Right cardiac atrium (tissue), 5 donors: ENCODE data around the gene PLXNA2. TPM values are rescaled to one million over a fixed set of nuclear protein-coding genes. Genes with fewer than 3 reads are reported as not detected.
A peak's percentile ranks its signal among the peaks of the same experiment; 100 is the strongest.

Experiments used
- ATAC-seq, 2 donors: fragments of 200-7000 bp; cut with Tn5 transposase; one replicate each; pipeline versions ENCODE4 v1.8.0 to v1.9.1; 2020; ENCODE audit warnings: moderate library complexity in 2 of 2, mild to moderate bottlenecking in 1 of 2
- DNase-seq, 3 donors: peaks; one replicate each; pipeline ENCODE4 v3.0.0-alpha.2; 2020
- H3K27ac ChIP-seq: one replicate; pipeline ENCODE4 v1.5.1; 2013; ENCODE audit warnings: mild to moderate bottlenecking, low read length, control low read depth, moderate library complexity
- H3K27me3 ChIP-seq: one replicate; pipeline ENCODE4 v1.6.1; 2013; ENCODE audit not compliant: control insufficient read depth, insufficient read depth
- H3K4me1 ChIP-seq: one replicate; pipeline ENCODE4 v1.6.1; 2013; ENCODE audit warnings: low read length; ENCODE audit not compliant: control insufficient read depth, insufficient read depth
- H3K4me3 ChIP-seq: one replicate; pipeline ENCODE4 v1.5.1; 2013; ENCODE audit warnings: low read length, control low read depth
- H3K9me3 ChIP-seq: one replicate; pipeline ENCODE4 v1.6.1; 2013; ENCODE audit warnings: low read length; ENCODE audit not compliant: control insufficient read depth
- WGBS: extraction: QIAGEN DNeasy Blood & Tissue Kit; methylation state at CpG from one replicate; pipeline ENCODE4 v1.1.7; 2013; 5-methylcytosine and 5-hydroxymethylcytosine counted together
- intact Hi-C, 4 donors: fragments of 100-400 bp; cut with DNase I; formaldehyde crosslinking; loops; one replicate each; pipeline versions ENCODE4 v1.11.0 to v1.14.0; 2022 to 2023
- polyA plus RNA-seq: library from polyadenylated mRNA; stranded (reverse); fragments of 200-250 nt; gene quantifications from one replicate; pipeline ENCODE4 v1.2.3, GENCODE V29; 2013
- total RNA-seq, 4 donors: library from RNA; stranded (reverse); fragmentation: NEBNext Ultra II Directional; extraction: Animal tissue kit (Norgen Biotek cat#: 25700); gene quantifications; one replicate each; pipeline ENCODE4 v1.2.1, GENCODE V29; 2021
- donor health status: healthy with polysubstance abuse.
- donor health status: DM: no; HTN: yes; CAD: no.
- donor health status: DM: no; HTN: no; CAD: no.
- donor health status: DM: no; HTN: yes; CAD: no; lungs with severe emphysema.
- donor health status: DM: yes; HTN: yes; CAD: no.

PLXNA2 gene
- total and polyA plus RNA-seq, 5 donors, result 7.3 to 26.6 (median 16.4) TPM

DNA sequence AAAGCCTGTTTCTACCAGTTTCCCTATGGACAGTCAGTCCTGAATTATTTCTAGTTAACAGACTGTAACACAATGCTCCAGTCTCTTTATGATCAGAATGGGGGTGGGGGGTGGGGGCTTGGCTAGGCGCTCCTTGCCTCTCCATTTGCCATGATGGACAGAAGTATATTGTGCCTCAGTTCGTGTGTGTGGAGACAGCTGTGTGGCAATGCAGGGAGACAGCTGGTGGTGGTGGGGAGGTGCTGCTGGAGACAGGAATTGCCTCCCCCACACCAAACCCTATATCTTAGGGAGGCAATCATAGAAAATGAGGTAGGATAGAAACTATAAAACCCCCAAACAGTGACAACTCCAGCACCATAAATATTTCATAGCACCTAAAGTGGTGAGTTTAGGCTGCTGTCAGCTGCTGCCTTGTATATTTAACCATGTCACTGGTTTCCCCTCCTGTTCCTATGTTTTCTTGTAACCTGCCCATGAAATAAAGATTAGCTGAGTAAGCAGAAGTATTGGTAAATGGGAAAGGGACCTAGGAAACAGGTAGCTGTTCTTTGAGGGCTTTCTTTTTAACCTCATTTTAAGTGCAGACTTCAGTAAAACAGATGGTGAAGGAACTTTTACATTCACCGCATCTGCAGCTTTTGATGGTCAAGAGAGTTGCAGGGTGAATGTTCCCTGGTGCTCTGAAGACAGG is 3.4 kb downstream of the PLXNA2 start:
- H3K9me3 ChIP-seq, result no peaks in the 10 kb centered on the region
- intact Hi-C loops, result loop anchor here (5.0 to 10.0 kb wide), 5 partner anchors 86 to 216 kb away; no protein-coding TSS in a partner anchor
- ATAC-seq (no peak), DNase-seq (no peak)
- WGBS, result 67% methylated on average over 3 of the region's 3 CpGs
- H3K4me3 ChIP-seq, result peak overlapping the region; percentile 96
- H3K27me3 ChIP-seq, result no peaks in the 10 kb centered on the region
- H3K4me1 ChIP-seq, result peaks cover 19% of the 10 kb centered on the region
- H3K27ac ChIP-seq, result no peak overlapping the region

- Histone ChIP-seq H3K27me3 (no peaks in the 10 kb centered on the region), H3K4me3 (no peak overlapping the region), H3K4me1 (peaks cover 27% of the 10 kb centered on the region), H3K9me3 (no peaks in the 10 kb centered on the region), H3K27ac (peak overlapping the region; percentile 25)
- intact Hi-C loops, result loop anchor here (5.0 to 10.0 kb wide), 6 partner anchors 37 to 215 kb away; no protein-coding TSS in a partner anchor
- ATAC-seq (no peak), DNase-seq (no peak)
- WGBS, result 69% methylated on average over 10 of the region's 10 CpGs
These were observed 4.5 kb downstream of the PLXNA2 start for GRCh38 chr1:208239473-208240381.

GRCh38 chr1:208238710-208239472 is 5.3 kb downstream of the PLXNA2 start:
- DNase-seq (peak in 1 of 3 donors; percentile 73), ATAC-seq (peak; percentile 24 to 43)
- 36% methylated on average over 9 of the region's 9 CpGs for WGBS
- H3K4me1 ChIP-seq, result peaks cover 32% of the 10 kb centered on the region
- no peaks in the 10 kb centered on the region for H3K9me3 ChIP-seq
- intact Hi-C loops, result loop anchor here in 1 of 4 donors (5.0 kb wide), 1 partner anchor 37 kb away; no protein-coding TSS in a partner anchor
- H3K27me3 ChIP-seq, result no peaks in the 10 kb centered on the region
- no peak overlapping the region for H3K4me3 ChIP-seq
- H3K27ac ChIP-seq, result no peak overlapping the region

DNA sequence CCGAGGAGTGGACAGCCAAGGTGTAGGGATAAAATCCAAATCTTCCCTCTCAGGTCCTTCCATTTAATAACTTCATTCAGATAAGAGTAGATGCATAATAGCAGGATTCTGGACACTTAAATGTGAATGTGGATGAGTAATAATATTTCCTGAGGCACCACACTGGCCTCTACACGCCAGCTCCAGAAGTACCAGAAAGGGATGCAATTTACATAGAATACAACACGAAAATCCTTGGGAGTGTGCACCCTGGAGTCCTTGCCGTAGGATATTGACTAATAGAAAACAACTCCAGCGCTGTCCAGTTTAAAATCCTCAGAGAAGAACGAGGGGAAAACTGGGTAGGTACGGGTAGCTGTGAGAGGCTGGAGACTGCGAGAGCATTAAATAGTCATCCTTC is 6.9 kb downstream of the PLXNA2 start:
- no peak overlapping the region for H3K27ac ChIP-seq
- DNase-seq (no peak), ATAC-seq (no peak)
- no peaks in the 10 kb centered on the region for H3K27me3 ChIP-seq
- 70% methylated on average over 8 of the region's 8 CpGs for WGBS
- no peaks in the 10 kb centered on the region for H3K9me3 ChIP-seq
- H3K4me1 ChIP-seq, result peaks cover 41% of the 10 kb centered on the region
- intact Hi-C loops, result loop anchor here in 1 of 4 donors (5.0 kb wide), 1 partner anchor 35 kb away; no protein-coding TSS in a partner anchor
- H3K4me3 ChIP-seq, result no peak overlapping the region

DNA sequence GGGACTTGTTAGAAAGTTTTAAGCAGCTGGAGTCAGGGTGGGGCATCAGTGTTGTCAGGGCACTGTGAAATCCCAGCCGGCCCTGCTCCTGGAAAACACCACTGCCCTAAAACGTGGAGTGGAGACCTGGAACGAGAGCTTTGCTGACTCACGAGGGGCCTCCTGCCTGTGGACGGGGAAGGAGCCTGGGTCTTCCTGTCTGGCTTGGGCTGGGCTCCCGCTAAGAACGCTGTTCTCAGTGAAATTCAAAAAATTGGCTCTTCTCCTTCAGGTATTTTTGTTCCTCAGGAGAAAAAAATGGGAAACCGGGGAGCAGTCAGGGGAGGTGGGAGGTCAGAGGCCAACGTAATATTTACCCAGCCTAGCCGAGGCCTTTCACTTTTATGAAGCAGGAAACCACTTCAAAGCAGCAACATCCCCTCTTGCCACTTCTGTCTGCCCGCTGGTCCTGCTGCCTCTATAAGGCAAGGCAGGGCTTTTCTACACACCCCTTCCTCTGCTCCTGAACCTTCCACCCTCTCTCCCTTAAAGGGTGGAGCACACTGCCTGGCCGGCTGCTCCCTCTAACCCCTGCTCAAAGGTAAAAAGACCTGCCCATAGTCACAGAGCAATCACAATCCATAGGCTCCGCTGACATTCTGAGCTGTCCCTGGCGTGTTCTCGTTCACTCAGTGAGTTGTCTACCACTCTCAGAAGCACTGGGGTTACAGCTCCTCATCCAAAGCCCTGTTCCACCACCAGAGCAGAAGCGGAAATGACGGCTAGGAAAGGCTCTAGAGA is 8.0 kb downstream of the PLXNA2 start:
- Histone ChIP-seq H3K27ac (peak overlapping the region; percentile 83), H3K9me3 (no peaks in the 10 kb centered on the region), H3K4me3 (no peak overlapping the region), H3K27me3 (no peaks in the 10 kb centered on the region), H3K4me1 (peaks cover 41% of the 10 kb centered on the region)
- WGBS, result 48% methylated on average over 17 of the region's 17 CpGs
- DNase-seq (peak; percentile 79 to 86 (median 80)), ATAC-seq (peak; percentile 69 to 87)
- intact Hi-C loops, result loop anchor here in 1 of 4 donors (5.0 kb wide), 1 partner anchor 34 kb away; no protein-coding TSS in a partner anchor

DNA sequence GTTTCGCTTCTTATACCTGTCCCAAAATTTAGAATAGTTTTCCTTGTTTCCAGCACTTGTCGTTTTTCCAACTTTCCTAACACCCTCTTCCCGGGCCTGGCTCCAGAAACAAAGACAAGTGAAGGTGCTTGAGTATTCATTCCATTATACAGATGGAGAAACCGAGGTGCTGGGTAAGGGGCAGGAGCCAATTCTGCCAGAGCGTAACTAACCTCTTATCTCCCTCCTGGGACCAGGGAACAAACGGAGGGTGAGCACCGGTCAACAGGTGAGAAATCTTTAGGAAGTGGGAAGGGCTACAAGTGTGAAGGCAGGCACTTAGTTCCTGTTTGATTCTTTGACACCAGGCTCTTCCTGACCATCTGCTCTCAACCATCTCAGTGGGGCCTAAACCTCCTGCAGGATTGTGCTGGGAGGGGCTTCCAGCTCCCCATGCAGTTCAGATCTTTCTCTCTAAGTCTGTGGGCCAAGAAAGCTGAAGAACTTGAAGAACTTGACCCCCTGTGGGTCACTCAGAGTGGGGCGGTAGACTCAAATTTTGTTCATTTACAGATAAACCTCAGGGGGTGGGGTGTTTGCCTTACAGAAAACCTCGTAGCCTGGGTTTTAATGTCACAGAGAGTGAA is 8.7 kb downstream of the PLXNA2 start:
- 72% methylated on average over 9 of the region's 9 CpGs for WGBS
- Histone ChIP-seq H3K9me3 (no peaks in the 10 kb centered on the region), H3K27me3 (no peaks in the 10 kb centered on the region), H3K27ac (peak overlapping the region; percentile 83), H3K4me1 (peaks cover 45% of the 10 kb centered on the region), H3K4me3 (no peak overlapping the region)
- ATAC-seq (no peak), DNase-seq (no peak)
- intact Hi-C loops, result loop anchor here in 1 of 4 donors (5.0 kb wide), 1 partner anchor 33 kb away; no protein-coding TSS in a partner anchor

DNA sequence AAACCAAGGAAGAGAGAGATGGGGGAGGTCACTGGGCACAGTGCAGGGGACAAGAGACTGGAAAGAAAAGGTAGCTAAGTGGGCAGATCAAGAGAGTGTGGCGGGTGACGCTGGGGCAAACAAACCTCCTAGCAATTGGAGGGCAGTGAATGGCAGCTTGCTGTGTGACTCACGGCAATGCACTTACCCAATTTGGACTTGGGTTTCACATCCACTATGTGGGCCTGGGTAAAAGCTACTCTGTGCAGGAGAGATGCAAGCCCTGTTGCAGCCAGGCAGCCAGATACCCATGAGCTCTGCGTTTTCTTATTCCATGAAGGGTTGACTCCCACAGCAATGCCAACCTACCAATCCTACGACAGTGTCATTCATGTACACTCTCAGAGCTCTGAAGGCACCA is 9.5 kb downstream of the PLXNA2 start:
- no peaks in the 10 kb centered on the region for H3K27me3 ChIP-seq
- intact Hi-C loops, result loop anchor here in 1 of 4 donors (5.0 kb wide), 1 partner anchor 32 kb away; no protein-coding TSS in a partner anchor
- ATAC-seq (no peak), DNase-seq (no peak)
- peaks cover 41% of the 10 kb centered on the region for H3K4me1 ChIP-seq
- no peak overlapping the region for H3K27ac ChIP-seq
- H3K4me3 ChIP-seq, result no peak overlapping the region
- 93% methylated on average over 5 of the region's 5 CpGs for WGBS
- no peaks in the 10 kb centered on the region for H3K9me3 ChIP-seq

DNA sequence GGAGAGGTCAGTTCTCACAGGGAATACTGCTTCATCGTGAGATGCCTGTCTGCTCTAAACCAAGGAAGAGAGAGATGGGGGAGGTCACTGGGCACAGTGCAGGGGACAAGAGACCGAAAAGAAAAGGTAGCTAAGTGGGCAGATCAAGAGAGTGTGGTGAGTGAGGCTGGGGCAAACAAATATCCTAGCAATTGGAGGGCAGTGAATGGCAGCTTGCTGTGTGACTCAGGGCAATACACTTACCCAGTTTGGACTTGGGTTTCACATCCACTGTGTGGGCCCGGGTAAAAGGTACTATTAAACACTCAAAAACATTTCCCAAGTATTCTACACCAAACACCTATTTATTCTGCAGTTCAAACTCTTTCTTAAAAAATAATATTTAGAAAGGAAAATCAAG is 10.2 kb downstream of the PLXNA2 start:
- ATAC-seq (no peak), DNase-seq (no peak)
- intact Hi-C loops, result no loop called here
- no peaks in the 10 kb centered on the region for H3K27me3 ChIP-seq
- peak overlapping the region; percentile 42 for H3K27ac ChIP-seq
- 47% methylated on average over 3 of the region's 3 CpGs for WGBS
- H3K4me1 ChIP-seq, result peaks cover 43% of the 10 kb centered on the region
- H3K9me3 ChIP-seq, result no peaks in the 10 kb centered on the region
- no peak overlapping the region for H3K4me3 ChIP-seq

DNA sequence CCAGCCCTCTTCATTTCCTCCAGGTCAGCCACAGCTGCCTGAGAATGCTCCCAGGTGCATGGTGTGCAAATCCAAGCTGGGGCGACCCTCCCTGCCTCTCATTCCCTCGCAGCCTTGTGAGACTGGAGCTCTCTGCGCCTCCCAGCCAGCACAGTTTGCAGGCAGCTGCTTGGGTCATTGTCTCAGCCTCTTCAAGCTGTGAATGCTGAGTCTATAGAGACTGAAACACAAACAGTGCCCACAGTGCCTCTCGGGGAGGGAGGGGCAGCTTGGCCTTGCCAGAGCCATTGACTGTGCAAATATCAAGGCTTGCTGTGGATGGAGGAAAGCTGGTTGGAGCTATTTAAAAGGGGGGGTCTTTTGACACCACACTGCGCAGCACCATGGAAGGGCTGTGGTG is 10.6 kb downstream of the PLXNA2 start:
- 56% methylated on average over 5 of the region's 5 CpGs for WGBS
- Histone ChIP-seq H3K27me3 (no peaks in the 10 kb centered on the region), H3K27ac (peak overlapping the region; percentile 42), H3K4me3 (no peak overlapping the region), H3K9me3 (no peaks in the 10 kb centered on the region), H3K4me1 (peaks cover 43% of the 10 kb centered on the region)
- DNase-seq (peak in 2 of 3 donors; percentile 60 to 64), ATAC-seq (peak; percentile 7 to 27)
- intact Hi-C loops, result no loop called here
